ENCODE measurements around the gene GRIK5.
"Not testable (repeated sequence)": the region's sequence is repeated elsewhere in the genome, so short reads cannot be mapped to it uniquely, and the experiment has no call there.

GRIK5 gene

DNA sequence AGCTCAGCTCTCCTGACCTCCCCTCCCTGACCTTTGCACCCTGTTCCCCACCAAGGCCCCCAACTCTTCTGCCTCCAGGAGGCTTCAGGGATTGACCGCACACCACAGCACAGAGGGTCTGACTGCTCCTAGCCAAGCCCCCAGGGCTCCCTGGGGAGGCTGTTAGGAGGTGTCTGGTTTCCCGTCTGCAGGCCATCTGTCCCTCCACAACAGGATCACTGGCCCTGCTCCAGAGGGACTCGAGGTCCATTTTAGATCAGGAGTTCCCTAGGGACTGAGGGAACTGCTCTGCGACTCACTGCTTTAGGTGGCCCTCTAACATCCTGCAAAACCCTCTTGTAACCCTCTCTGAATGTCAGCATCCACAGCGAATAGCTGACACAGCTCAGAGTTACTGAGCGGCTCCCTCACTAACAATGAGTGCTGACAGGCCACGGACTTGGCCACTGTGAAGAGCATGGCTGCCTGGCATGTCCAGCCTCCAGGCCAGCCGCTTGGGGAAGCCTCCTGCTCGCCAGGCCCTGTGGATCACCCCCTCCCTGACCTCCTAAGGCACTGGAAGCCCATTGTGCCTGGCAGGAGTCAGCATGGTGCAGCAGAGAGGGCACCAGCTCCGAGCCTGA, 17.7 kb downstream of the GRIK5 start:
- Histone ChIP-seq H3K4me3 (no peak overlapping the region), H3K27ac (no peak overlapping the region)
- DNase-seq (ENCODE audit: low spot score): no peak
- TF ChIP-seq, protein P1, sequence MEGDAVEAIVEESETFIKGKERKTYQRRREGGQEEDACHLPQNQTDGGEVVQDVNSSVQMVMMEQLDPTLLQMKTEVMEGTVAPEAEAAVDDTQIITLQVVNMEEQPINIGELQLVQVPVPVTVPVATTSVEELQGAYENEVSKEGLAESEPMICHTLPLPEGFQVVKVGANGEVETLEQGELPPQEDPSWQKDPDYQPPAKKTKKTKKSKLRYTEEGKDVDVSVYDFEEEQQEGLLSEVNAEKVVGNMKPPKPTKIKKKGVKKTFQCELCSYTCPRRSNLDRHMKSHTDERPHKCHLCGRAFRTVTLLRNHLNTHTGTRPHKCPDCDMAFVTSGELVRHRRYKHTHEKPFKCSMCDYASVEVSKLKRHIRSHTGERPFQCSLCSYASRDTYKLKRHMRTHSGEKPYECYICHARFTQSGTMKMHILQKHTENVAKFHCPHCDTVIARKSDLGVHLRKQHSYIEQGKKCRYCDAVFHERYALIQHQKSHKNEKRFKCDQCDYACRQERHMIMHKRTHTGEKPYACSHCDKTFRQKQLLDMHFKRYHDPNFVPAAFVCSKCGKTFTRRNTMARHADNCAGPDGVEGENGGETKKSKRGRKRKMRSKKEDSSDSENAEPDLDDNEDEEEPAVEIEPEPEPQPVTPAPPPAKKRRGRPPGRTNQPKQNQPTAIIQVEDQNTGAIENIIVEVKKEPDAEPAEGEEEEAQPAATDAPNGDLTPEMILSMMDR (IDR thresholded peaks at IDR 0.05): no peak

GRCh38 chr19:42051166-42052115, 18.6 kb downstream of the GRIK5 start:
- TF ChIP-seq, protein P1 (IDR thresholded peaks at IDR 0.05): no peak

DNA sequence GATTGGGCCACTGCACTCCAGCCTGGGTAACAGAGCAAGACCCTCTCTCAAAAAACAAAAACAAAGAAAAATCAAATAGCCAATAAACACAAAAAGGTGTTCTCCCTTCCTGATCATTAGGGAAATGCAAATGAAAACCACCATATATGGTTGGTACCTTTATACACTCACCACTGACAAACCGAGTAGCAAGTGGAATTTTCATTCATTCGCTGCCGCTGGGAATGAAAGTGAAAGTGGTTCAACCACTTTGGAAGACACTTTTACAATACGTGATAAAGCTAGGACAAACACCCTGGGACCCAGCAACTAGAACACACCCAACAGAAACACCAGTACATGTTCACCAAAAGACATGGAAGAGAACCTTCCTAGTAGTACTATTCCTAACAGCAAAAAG, 21.0 kb downstream of the GRIK5 start:
- TF ChIP-seq, protein P1 (IDR thresholded peaks at IDR 0.05): no peak
- H3K27ac ChIP-seq: no peak overlapping the region
- DNase-seq (ENCODE audit: low spot score): no peak
- H3K4me3 ChIP-seq: no peak overlapping the region

More at GRCh38 chr19:42051166-42052115, 18.6 kb downstream of the GRIK5 start:
- H3K27ac ChIP-seq: no peak overlapping the region
- DNase-seq (ENCODE audit: low spot score): no peak
- no peak overlapping the region for H3K4me3 ChIP-seq

DNA sequence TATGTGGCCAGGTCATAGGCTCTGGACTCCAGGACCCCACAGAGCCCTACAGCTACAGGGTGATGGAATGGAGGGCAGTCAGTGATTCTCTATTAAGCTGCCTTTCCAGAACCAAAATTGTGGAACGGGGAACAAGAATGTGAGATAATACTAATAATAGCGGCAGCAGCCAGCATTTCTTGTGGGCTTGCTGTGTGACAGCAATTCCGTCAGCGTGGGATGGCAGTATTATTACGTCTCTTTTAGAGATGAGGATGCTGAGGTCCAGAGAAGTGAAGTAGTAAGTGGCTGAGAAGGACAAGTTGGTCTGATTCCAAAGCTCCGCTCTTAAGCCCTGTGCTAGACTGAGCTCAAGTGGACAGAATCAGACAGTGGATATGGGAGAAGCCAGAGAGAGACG, 24.4 kb downstream of the GRIK5 start:
- no peak for DNase-seq (ENCODE audit: low spot score)
- Histone ChIP-seq H3K4me3 (no peak overlapping the region), H3K27ac (no peak overlapping the region)
- TF ChIP-seq, protein P1 (IDR thresholded peaks at IDR 0.05): no peak

GRCh38 chr19:42042455-42043170, 27.4 kb downstream of the GRIK5 start:
- TF ChIP-seq, protein P1 (IDR thresholded peaks at IDR 0.05): no peak
- DNase-seq (ENCODE audit: low spot score): no peak
- Histone ChIP-seq H3K27ac (no peak overlapping the region), H3K4me3 (no peak overlapping the region)

- H3K4me3 ChIP-seq; H3K27ac ChIP-seq; DNase-seq (ENCODE audit: low spot score): not testable (repeated sequence)
Observed at GRCh38 chr19:42040491-42040890, 29.5 kb downstream of the GRIK5 start.

GRCh38 chr19:42040031-42040430, 30.0 kb downstream of the GRIK5 start:
- DNase-seq (ENCODE audit: low spot score): no peak
- Histone ChIP-seq H3K27ac (no peak overlapping the region), H3K4me3 (no peak overlapping the region)
- TF ChIP-seq, protein P1 (IDR thresholded peaks at IDR 0.05): no peak
